AG10803 (cell line): ENCODE data around the gene RETREG1.

Experiments used
- DNase-seq: peaks from one replicate; pipeline ENCODE4 v3.0.0; 2010; ENCODE audit warnings: low read depth
- H3K4me3 ChIP-seq: 2 replicates; pipeline ENCODE4 v1.5.1; 2011; ENCODE audit warnings: mild to moderate bottlenecking, low read length, control low read depth
- CTCF ChIP-seq: conservative IDR thresholded peaks from 2 replicates; pipeline ENCODE4 v1.5.1; 2011; ENCODE audit warnings: mild to moderate bottlenecking, low read length, control low read depth, inconsistent platforms

The RETREG1 gene

DNA sequence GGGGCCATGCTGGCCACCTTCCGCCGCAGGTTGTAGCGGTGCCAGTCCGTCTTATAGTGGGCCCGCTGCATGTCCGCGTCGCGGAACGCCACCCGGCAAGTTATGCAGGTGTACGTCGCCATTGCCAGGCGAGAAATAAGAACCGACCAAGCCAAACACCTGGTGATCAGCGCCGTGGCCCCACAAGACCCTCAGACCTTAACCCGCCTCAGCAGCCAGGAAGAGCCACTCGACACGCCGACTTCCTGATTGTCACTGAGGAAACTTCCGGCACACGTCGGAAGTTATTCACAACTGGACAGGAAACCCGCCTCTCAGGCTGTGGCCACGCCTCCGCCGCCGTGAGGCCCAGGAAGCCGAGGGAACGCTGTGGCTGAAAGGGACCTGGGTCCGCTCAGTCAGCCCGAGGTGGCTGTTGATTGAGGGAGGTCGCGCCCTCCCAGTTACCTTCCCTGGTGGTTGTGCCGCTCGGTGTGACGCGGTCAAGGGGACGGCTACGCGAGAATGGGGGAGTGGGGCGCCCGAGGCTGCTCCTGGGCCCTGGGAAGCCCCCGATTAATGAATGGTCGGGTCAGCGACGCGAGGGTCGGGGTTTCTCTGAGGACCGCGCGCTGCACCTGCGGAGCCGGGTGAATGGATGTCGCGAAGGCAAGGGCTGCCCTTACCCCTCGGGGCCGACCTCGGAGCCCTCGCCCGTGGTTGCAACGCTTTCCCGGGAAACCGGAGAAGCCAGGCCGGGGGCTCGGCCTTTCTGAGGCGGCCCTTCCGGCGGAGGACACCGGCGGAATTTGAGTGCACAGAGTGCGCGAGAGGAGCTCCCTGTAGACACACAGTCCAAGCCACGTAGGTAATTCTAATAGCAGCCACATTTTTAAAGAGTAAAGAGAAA is 151.0 kb downstream of the RETREG1 start, which contains the start of gene ZNF622:
Gene ZNF622, minus strand, starts transcription at position 257 of the 889 bp plus-strand sequence. Its CDS starts 135 bp downstream, at position 122.
- TF ChIP-seq CTCF = no peak
- peak; percentile 90 for DNase-seq
- peak within 1 kb of the TSS; percentile 93 for H3K4me3 ChIP-seq

GRCh38 chr5:16464664-16465543 is 151.9 kb downstream of the RETREG1 start:
- DNase-seq = no peak
- peak; percentile 15 for TF ChIP-seq CTCF
- peak overlapping the region; percentile 93 for H3K4me3 ChIP-seq

GRCh38 chr5:16464231-16464630 is 152.6 kb downstream of the RETREG1 start:
- no peak for TF ChIP-seq CTCF
- H3K4me3 ChIP-seq = peak overlapping the region; percentile 93
- DNase-seq = no peak

DNA sequence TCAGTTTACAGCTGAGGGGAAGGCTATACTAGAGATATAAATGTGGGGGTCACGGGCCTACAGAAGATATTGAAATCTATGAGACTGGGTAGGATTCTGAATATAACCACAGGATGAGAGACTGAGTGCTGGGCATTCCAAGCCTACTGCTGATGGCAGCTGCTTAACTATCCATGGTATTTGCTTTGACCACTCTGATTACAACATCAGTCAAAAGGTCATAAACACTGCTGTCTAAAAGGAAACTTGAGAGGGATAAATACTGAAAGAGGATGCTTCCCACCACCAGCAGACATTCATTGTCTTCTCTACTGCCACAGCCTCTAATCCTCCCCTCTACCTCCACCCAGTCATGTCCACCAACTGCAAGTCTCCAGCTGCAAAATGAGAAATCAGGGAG is 155.0 kb downstream of the RETREG1 start:
- no peak overlapping the region for H3K4me3 ChIP-seq
- DNase-seq = peak; percentile 95
- no peak for TF ChIP-seq CTCF

DNA sequence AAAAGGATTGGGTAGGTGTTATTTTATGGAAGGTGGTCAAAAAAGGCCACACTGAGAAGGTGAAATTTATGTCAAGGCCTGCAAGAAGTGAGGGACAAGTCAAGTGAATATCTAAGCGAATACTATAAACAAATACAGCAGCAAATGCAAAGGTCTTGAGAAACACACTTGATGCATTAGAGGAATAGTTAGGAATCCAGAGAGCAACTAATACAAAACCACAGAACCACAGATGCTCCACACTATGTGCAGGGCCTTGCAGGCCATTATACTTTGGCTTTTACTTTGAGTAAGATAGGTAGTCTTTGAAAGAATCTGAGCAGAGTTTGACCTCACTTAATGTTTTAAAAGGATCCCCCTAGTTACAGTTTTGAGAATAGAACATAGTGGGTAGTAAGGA is 155.8 kb downstream of the RETREG1 start:
- peak; percentile 78 for DNase-seq
- no peak for TF ChIP-seq CTCF
- H3K4me3 ChIP-seq = no peak overlapping the region

GRCh38 chr5:16459451-16459850 is 157.3 kb downstream of the RETREG1 start:
- no peak for TF ChIP-seq CTCF
- H3K4me3 ChIP-seq = no peak overlapping the region
- DNase-seq = no peak
